NCI-H2227 (cell line): ENCODE data around the gene GPR153.

Experiments used
- DNase-seq: peaks from one replicate; lab custom pipeline; 2025; ENCODE audit not compliant: unreplicated experiment; lab: John Stamatoyannopoulos, UW

Gene GPR153

DNA sequence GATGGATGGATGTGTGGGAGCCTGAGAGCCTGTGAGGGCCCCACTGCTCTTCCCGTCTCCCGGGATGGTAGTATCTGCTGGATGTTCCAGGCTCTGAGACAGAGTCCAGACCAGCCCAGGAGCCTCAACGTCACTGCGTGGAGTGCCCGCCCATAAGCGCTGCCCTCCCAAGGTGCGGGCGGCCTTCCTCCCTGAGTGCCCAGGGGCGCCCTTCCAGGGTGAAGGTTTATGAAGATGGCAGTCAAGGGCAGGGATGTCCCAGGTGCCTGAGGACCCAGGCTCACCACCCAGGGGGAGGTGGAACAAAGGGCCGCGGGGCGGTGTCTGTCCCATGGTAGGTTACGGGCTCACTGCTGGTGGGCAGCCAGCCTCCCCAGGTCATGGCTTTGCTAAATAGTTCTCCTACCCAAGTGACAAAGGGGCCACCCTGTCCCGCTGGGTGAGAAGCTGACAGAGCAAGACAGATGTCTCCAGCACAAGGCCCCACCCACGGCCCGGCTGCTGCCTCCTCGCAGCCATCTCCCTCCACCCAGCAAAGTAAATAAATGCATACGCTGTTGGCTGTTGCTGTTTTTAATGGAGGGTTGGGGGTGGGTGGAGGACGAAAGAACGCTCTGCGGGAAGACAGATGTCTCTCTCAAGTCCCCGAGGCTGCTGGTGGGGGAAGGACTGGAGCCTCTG lies 9.0 kb upstream of the GPR153 start:
- DNase-seq: peak; percentile 74

DNA sequence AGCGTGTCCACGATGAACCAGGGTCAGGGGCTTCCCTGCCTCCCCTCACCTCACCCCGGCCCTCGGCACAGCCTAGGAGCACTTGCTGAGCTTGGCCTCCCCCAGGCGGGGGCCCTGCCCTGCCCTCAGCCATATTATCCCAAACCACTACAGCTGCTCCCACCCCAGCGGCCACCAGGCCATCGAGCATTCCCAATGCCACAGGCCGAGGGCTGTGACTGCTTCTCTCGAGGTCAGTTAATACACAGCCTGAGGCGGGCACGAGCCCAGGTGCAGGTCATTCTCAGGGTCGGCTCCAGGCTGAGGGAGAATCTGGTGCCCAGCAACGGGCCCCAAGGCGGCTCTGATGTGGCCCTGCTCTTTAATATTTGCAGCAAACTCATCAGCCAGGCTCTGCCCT lies 8.4 kb upstream of the GPR153 start:
- DNase-seq: no peak

DNA sequence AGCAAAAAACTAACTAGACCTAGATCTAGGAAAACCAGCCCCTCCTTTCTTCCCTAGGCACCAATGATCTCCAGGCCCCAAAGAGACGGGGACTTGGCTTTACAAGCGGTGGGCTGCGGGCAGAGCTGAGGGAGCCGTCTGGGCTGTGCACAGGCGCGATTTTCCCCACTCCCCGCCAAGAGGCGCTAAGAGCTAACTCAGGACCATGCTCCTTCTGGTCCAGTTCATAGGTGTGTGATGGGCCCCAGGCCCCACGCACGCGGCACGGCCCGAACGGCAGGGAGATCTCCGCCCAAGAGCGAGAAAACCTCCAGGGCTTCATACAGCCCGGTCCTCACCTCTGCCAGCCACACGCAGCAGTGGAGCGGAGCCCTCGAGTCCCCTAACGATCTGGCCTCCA lies 7.5 kb upstream of the GPR153 start:
- DNase-seq: no peak

DNA sequence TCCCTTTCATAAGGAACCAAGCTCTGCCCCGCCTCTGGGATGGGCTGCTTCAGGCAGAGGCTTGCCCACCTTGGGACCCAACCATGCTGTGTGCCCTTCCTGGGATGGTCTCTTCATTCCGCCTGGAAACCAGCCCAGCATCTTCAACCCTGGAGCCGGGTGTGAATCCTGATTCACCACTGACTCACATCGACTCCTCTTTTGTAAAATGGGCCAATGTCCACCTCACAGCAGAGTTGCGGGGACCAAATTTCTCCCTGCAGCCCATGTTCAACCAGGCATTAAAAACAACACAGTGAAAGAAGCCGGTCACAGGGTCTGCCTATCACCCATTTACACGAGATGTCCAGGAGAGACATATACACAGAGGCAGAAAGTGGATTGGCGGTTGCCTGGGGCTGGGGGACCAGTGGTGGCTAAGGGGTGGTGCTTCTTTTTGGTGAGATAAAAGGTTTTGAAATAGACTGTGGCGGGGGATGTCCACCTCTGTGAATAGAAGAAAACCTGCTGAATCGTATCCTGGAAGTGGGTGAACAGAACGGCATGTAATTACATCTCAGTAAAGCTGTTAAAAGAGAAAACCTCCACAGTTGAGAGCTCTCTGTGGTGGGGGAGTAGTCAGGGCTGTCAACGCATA lies 6.9 kb upstream of the GPR153 start:
- DNase-seq: peak; percentile 27

DNA sequence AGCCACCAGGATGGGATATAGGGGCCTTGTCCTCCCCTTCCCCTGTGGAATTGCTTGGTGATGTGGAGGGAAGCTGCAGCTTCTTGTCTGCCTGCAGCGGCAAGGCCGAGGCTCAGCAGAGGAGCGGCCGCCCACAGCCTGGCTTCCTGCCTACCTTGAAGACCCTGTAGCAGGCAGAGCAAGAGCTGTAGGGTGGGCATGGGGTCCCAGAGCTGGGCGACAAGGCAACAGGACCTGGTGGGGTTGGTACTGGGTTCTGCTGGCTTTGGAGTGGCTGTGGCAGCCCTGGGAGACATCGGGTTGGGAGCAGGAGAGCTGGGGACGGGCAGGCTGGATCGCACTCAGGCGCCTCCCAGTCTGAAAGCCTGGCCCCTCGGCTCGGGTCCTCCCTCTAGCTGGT lies 5.7 kb upstream of the GPR153 start:
- no peak for DNase-seq

DNA sequence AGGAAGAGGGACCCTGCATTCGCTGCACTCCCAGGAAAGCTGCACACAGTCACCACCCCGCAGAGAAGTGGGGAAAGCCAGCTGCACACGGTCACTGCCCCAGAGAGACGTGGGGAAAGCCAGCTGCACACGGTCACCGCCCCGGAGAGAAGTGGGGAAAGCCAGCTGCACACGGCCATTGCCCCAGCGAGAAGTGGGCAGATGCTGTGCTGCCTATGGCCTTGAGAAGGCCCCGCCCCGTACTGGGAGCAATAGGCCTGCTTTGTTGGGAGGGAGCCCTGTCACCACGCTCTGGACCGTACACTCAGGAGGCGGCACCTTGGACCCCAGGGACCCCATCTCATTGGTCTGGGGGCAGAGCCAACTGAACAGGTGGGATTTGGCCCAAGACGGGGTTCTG lies 4.3 kb upstream of the GPR153 start:
- no peak for DNase-seq

DNA sequence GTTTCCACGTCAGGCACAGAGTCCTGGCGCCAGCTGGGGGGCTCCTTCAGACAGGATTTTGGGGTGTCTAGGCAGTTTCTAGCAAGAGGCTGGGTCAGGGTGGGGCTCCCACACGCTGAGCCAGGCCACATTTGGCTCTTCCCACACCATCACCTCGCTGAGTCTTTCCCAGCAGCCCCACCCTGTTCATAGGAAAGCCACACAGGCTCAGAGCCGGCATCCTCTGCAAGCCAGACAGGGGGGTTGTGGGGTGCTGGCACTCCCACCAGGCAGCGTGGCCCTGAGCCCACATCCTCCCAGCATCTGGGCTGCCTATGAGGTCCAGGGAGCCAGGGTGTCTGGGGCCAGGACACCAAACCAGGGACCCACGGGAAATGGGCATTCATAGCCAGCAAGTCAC lies 2.8 kb upstream of the GPR153 start:
- DNase-seq: no peak

DNA sequence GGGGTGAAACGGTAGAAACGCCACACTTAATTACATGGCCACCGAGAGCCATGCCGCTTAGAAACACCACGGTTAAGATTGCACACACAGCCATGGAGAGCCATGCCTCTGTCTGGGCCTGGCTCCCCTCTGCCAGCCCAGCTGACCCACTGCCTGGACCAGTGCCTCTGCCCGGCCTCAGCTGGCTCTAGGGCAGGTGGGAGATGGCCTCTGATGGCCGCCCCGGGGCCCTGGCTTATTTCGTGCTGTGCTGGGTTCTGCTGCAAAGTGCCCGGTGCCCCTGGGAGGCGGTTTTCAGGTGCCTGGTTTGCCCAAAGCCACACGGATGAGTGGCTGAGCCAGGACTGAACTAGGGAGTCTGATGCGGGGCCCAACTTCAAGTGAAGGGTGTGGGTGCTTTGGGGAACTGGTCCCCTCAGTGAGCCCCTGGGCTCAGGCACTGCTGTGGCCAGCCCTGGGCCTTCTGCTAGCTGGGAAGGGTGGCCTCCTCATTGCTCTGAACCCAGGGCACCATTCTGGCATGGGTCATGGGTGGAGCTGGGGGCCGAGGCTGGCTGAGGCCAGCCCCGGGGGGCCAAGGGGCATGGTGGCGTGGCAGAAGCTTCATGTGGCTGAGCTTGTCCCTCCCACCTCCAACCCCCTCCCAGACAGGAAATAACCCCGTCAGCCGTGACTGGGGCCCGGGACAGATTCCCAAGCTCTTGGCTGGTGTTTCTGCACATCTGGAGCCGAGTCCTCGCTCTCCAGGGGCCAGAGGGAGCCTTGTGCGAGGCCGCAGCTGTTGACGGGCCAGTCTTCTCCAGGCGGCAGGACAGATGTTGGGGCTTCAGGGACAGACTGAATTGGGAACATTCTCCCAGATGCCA lies 1.9 kb upstream of the GPR153 start:
- DNase-seq: no peak

DNA sequence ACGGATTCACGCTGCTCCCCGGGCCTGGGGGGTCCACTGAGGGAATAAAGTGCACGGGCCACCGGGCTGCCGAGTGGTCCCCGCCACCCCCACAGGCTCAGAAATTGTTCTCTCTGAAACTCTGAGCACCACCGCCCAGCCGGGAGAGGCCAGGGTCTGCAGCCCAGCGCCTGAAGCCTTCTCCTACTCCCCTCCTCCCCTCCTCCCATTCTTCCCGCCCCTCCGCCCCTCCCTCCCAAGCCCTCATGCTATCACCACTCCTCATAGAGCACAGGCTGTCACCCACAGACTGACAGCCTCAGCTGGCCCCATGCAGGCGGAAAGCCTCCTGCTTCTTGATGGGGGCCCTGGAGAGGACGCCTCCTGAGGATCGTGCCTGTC lies 707 bp upstream of the GPR153 start:
- DNase-seq: peak; percentile 63

DNA sequence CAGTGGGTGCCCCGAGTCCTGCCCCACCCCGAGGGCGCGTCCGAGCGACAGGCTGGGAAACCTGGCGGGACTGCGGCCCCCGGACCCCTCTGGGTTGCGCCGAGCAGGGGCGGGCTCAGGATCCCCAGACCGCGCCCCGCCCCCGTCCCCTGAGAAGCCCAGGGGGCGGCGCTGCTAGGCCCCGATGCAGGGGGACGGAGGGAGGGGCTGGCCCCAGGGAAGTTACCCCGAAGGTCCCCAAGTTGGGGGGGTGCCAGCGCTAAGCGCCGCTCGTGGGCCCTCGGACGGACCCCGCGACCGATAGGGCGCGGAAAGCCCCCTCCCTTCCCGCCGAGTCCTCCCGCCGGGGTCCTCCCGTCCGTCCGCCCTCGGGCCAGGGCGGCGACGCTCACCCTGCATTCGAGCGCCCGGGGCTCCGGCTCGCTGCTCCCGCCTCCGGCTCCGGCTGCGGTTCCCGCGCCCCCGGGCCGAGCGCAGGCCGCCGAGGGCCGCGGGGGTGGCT lies 414 bp downstream of the GPR153 start:
- DNase-seq: peak; percentile 71

DNA sequence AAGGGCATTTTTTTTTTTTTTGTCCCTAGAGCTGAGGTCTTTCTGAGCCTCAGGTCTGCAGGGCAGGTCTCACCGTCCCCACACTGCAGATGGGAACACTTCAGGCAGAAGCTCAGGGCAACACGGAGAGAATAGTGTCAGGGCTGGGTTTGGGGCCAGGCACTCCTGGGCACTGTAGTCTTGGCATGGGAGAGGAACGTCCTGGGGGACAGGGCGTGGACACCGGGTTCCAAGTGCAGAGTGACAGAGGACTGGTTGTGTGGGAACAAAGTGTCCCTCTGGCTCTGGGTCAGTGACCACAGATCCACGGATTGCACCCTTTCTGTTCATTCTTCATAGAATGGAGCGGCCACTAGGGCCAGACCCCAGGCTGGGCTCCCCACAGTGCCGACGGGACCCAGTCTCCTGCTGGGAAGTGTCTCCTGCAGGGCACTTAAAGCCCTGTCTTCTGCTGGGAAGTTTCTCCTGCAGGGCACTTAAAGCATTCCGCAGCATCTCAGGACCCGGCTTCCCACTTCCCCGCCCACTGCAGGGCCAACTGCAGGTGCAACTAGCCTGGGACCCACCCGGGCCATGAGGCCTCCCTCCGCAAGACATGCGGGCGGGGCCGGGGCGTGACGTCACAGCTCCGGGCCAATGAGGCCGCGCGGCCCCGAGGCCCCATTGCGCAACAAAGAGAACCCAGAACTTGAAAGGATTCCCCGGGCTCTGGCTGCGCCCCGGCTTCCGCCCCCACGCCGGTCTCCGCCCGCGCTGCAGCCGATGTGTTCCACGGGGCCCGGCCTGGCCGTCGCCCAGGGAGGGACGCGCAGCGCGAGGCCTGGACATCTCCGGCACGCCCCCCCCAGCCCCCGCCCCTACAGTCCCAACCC lies 1.2 kb downstream of the GPR153 start:
- peak; percentile 89 for DNase-seq

DNA sequence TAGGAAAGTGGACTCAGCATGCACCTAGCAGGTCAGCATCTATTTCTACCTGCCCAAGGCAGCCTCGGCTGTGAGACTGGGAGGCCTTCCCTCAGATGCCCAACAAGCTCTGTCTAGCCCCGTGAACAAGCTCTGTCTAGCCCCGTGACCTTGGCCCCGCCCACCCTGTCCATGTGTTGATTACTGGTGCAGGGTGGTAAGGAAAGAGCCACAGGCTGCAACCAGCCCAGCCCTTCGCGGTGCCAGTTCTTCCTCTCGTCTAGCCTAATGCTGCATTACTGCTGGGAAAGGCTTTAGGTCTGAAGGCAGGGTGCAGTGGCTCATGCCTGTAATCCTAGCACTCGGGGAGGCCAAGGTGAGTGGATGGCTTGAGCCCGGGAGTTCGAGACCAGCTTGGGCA lies 2.2 kb downstream of the GPR153 start:
- DNase-seq: no peak

DNA sequence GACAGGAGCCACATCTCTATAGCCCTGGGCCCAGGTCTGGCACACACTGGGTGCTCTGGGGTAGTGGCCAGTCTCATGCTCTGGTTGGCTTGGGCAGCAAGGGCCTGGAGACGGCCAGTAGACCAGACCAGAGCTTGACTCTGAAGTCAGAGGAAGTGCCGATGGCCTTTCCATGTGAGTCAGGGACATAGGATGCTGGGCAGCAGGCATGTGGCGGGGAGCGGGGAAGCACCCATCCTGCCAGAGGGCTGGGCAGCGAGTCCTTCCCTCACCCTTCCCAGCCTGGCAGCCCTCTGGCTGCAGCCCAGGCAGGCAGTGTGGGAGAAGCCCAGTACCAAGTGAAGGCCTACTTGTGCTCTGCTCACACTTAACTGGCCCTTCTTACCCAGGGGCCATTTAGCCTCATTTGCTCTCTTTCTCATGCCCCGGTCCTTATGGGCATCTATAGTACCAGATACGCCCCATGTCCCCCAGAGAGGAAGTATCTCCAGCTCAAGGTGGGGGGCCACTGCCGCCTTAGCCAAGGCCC lies 3.3 kb downstream of the GPR153 start:
- DNase-seq: no peak

DNA sequence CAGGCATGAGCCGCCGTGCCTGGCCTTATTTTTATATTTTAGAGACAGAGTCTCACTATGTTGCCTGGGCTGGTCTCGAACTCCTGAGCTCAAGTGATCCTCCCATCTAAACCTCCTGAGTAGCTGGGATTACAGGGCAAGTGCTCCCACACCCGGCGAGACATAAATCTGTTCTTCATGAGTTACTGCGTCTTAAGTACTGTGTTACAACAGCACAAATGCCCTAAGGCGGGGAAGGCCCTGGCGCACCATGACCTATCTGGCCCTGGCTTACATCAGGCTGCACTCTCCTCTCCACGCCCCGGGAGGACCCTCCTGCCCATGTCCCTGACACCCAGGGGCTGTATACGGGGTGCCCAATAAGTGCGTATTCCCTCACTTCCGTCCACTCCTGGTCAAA lies 4.3 kb downstream of the GPR153 start:
- DNase-seq: no peak

DNA sequence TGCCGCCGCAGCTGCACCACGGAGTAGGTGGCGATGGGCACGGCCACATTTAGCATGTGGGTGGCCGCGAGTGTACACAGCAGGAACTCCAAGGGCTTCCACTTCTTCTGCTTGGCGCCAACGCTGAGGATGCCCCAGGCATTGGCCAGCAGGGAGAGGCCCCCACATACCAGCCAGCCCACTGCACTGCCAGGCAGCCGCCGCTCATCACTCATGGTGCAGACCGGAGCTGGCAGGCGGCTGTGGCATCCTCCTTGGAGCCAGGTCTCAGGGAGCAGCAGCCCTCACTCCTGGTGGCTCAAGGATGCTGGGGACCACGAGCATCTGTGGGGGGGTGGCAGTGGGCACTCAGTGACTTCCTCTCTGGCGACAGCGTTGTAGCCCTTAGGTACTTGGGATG lies 6.2 kb downstream of the GPR153 start:
- no peak for DNase-seq

DNA sequence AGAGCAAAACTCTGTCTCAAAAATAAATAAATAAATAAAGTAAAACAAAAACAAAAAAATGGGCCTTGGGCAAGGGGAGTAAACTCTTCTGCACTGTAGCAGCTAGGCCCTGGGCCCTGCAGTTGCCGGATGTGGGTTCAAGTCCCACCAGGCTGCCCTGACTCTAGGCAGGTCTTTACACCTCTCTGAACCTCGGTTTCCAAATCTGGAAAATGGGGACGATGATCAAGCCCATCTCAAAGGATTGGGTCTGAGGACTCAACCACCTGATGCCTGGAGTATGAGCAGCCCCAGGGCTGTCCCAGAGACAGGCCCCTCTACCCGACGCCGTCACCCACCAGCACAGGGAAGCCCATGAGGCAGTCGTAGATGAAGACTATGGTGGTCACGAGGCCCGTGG lies 7.5 kb downstream of the GPR153 start:
- no peak for DNase-seq

DNA sequence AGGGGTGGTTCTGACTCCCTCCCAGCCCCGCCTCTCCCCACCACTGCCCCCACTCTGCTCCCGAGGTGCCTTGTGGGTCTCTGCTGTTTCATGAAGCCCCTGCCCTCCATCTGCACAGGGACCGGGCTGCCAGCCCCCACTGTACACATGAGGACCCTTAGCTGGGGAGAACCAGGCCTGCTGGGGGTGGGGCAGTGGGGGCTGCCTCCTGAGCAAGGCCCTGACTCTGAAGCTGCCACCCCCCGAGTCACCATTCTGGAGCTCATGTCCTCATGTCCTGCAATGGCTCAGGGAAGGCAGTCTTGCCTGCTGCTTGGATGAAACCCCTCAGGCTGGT lies 8.6 kb downstream of the GPR153 start:
- no peak for DNase-seq

DNA sequence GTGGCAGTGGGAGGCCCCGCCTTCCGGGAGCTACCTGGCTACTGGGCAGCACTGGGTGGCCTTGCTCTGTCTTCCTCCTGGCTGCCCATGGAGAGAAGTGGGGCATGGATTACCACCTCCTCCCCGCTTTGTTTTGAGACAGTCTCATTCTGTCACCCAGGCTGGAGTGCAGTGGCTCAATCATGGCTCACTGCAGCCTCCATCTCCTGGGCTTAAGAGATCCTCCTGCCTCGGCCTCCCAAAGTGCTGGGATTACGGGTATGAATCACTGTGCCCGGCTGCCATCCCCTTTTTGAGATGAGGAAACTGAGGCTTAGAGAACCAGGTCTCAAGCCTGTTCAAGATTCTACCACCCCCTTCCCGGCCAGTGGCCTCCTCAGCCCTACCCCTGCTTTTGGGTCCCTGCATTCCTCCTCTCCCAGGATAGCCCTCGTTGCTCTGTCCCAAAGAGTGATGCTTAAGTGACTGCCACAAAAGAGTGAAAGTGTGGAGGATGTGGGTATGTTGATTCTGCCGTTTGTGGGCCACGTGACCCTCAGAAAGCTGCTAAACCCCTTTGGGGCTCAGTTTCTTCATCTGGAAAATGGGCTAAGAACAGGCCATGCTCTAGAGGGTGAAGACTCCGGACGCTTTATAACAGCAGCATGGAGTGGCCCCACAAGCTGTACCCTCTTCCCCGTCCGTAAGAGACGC lies 9.1 kb downstream of the GPR153 start:
- DNase-seq: no peak

DNA sequence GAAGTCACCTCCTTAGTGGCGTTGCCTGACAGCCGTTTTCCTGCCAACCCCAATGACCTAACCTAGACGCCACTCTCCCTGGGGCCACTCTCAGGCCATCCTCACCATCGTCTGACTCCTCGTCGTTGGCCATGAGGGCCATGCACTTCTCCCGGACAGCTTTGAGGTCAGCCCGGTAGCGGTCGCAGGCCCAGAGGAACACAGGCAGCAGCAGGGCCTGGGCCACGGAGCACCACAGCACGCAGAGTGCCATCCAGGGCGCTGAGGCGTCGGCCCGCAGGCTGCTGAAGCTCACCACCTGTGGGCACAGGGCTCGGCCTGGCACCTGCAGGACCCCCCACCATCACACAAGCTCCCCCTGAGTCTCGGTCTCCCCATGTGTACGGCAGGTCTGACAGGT lies 9.7 kb downstream of the GPR153 start:
- DNase-seq: no peak
